OCI-LY1 (cell line): ENCODE data around the gene TRIP12.

Experiments used
- H2AFZ ChIP-seq: fragments of 200-600 bp; sonication (generic), shearing (Covaris generic); 2 replicates; pipeline ENCODE4 v1.6.0; 2014; ENCODE audit warnings: antibody characterized with exemption, mild to moderate bottlenecking, low read length
- H3F3A ChIP-seq: fragments of 200-600 bp; sonication (generic), shearing (Covaris generic); 2 replicates; pipeline ENCODE4 v1.6.0; 2014; ENCODE audit warnings: mild to moderate bottlenecking, antibody characterized with exemption, low read length, moderate library complexity; ENCODE audit not compliant: insufficient read depth
- H3K27ac ChIP-seq: fragments of 200-600 bp; sonication (generic); 2 replicates; pipeline ENCODE4 v1.5.1; 2014; ENCODE audit warnings: low read length, mixed run types, mild to moderate bottlenecking, low read depth; ENCODE audit not compliant: poor library complexity, severe bottlenecking
- H3K27me3 ChIP-seq: fragments of 200-600 bp; sonication (generic); 2 replicates; pipeline ENCODE4 v1.6.0; 2014; ENCODE audit warnings: antibody characterized with exemption, mild to moderate bottlenecking, low read length, moderate library complexity; ENCODE audit not compliant: insufficient read depth
- H3K36me3 ChIP-seq: fragments of 200-600 bp; sonication (generic); 2 replicates; pipeline ENCODE4 v1.6.1; 2014; ENCODE audit warnings: mild to moderate bottlenecking, antibody characterized with exemption, low read length, moderate library complexity, mixed read lengths; ENCODE audit not compliant: insufficient read depth
- H3K4me1 ChIP-seq: fragments of 200-600 bp; sonication (generic); 2 replicates; pipeline ENCODE4 v1.5.1; 2014; ENCODE audit warnings: mild to moderate bottlenecking, low read length, moderate library complexity; ENCODE audit not compliant: insufficient read depth, severe bottlenecking
- H3K4me2 ChIP-seq: fragments of 200-600 bp; sonication (generic), shearing (Covaris generic); 2 replicates; pipeline ENCODE4 v1.6.1; 2014; ENCODE audit warnings: low read length
- H3K4me3 ChIP-seq: fragments of 200-600 bp; sonication (generic); 2 replicates; pipeline ENCODE4 v1.5.1; 2014; ENCODE audit warnings: low read length, low read depth, mild to moderate bottlenecking, mixed read lengths; ENCODE audit not compliant: poor library complexity, severe bottlenecking
- H3K79me2 ChIP-seq: fragments of 200-600 bp; shearing (Covaris generic); 2 replicates; pipeline ENCODE4 v1.6.1; 2016; ENCODE audit warnings: mixed run types, low read length, mixed read lengths; ENCODE audit not compliant: insufficient read depth
- H3K9ac ChIP-seq: fragments of 200-600 bp; sonication (generic), shearing (Covaris generic); 2 replicates; pipeline ENCODE4 v1.6.1; 2014; ENCODE audit warnings: mild to moderate bottlenecking, low read length, mixed read lengths
- H3K9me2 ChIP-seq: fragments of 200-600 bp; sonication (generic), shearing (Covaris generic); 2 replicates; pipeline ENCODE4 v1.6.1; 2014; ENCODE audit warnings: low read depth, mild to moderate bottlenecking, low read length, mixed read lengths
- H3K9me3 ChIP-seq: fragments of 200-600 bp; shearing (Covaris generic); 2 replicates; pipeline ENCODE4 v1.6.1; 2014; ENCODE audit warnings: low read length, mixed read lengths
- H4K20me1 ChIP-seq: fragments of 200-600 bp; sonication (generic), shearing (Covaris generic); 2 replicates; pipeline ENCODE4 v1.6.0; 2016; ENCODE audit warnings: mild to moderate bottlenecking, low read length; ENCODE audit not compliant: insufficient read depth
- EZH2 ChIP-seq: fragments of 200-600 bp; sonication (generic), shearing (Covaris generic); IDR thresholded peaks from 2 replicates; pipeline ENCODE4 v1.8.0; 2017; ENCODE audit warnings: borderline replicate concordance, mixed run types, mild to moderate bottlenecking, antibody characterized with exemption, low read length, moderate library complexity, mixed read lengths
- TF ChIP-seq, protein P1 (sequence below): fragments of 200-600 bp; sonication (generic), shearing (Covaris generic); IDR thresholded peaks from 2 replicates; pipeline ENCODE4 v1.5.1; 2017; ENCODE audit warnings: mild to moderate bottlenecking, antibody characterized with exemption, low read length, moderate library complexity, mixed read lengths

TRIP12 gene

GRCh38 chr2:229738024-229738625, 183.7 kb downstream of the TRIP12 start:
- TF ChIP-seq EZH2 = no peak
- TF ChIP-seq, protein P1, sequence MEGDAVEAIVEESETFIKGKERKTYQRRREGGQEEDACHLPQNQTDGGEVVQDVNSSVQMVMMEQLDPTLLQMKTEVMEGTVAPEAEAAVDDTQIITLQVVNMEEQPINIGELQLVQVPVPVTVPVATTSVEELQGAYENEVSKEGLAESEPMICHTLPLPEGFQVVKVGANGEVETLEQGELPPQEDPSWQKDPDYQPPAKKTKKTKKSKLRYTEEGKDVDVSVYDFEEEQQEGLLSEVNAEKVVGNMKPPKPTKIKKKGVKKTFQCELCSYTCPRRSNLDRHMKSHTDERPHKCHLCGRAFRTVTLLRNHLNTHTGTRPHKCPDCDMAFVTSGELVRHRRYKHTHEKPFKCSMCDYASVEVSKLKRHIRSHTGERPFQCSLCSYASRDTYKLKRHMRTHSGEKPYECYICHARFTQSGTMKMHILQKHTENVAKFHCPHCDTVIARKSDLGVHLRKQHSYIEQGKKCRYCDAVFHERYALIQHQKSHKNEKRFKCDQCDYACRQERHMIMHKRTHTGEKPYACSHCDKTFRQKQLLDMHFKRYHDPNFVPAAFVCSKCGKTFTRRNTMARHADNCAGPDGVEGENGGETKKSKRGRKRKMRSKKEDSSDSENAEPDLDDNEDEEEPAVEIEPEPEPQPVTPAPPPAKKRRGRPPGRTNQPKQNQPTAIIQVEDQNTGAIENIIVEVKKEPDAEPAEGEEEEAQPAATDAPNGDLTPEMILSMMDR = no peak

GRCh38 chr2:229734410-229734809, 187.4 kb downstream of the TRIP12 start:
- TF ChIP-seq EZH2 = no peak
- TF ChIP-seq, protein P1 = no peak
- H3K79me2 ChIP-seq = no peaks in the 10 kb centered on the region
- H4K20me1 ChIP-seq = no peaks in the 10 kb centered on the region
- H3K36me3 ChIP-seq = no peaks in the 10 kb centered on the region
- no peak overlapping the region for H3K27ac ChIP-seq
- no peak overlapping the region for H3K4me2 ChIP-seq
- H3K4me3 ChIP-seq = no peak overlapping the region
- no peaks in the 10 kb centered on the region for H3F3A ChIP-seq
- H3K9me3 ChIP-seq = peaks cover 8% of the 10 kb centered on the region; the same call in 1 of the 2 replicates
- H3K9ac ChIP-seq = no peak overlapping the region
- no peaks in the 10 kb centered on the region for H3K27me3 ChIP-seq
- no peak overlapping the region for H2AFZ ChIP-seq
- H3K9me2 ChIP-seq = no peaks in the 10 kb centered on the region
- no peaks in the 10 kb centered on the region for H3K4me1 ChIP-seq

More at GRCh38 chr2:229738024-229738625, 183.7 kb downstream of the TRIP12 start:
- Histone ChIP-seq H3K9me2 (no peaks in the 10 kb centered on the region), H4K20me1 (no peaks in the 10 kb centered on the region), H3K9ac (no peak overlapping the region), H3K9me3 (peaks cover 8% of the 10 kb centered on the region; the same call in 1 of the 2 replicates), H3K36me3 (no peaks in the 10 kb centered on the region), H2AFZ (no peak overlapping the region), H3K27ac (no peak overlapping the region), H3F3A (no peaks in the 10 kb centered on the region), H3K4me3 (no peak overlapping the region), H3K27me3 (no peaks in the 10 kb centered on the region), H3K4me1 (no peaks in the 10 kb centered on the region), H3K79me2 (no peaks in the 10 kb centered on the region), H3K4me2 (no peak overlapping the region)

DNA sequence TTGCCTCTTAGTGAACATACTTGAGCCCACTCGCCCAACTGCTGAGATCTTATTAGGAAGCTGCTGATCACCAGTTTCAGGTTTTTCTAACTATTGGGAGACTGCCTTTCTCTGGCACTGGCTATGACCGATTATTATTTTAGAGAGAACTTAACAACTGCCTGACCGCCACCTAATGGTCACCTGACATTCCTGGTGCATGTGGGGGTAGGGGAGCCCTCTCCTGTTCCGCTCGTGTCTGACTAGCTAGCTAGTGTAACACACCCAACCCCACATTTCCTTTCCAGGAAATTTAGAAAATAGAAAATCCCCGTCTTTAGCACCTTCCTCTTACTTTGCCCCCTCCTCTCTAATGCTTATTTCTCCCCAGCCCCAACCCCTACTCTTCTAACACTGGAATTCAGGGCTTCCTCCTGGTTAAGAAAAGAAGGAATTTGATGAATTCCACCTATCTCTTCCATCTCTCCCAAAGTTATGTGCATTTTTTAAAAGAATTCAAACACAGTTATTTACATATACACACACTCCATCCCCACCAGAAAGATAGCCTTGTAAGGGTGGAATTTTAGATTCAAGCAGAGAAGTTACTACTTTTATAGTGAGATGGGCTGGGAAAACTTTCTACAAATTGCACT, 188.1 kb downstream of the TRIP12 start:
- Histone ChIP-seq H3K9me2 (no peaks in the 10 kb centered on the region), H3K36me3 (no peaks in the 10 kb centered on the region), H3F3A (no peaks in the 10 kb centered on the region), H2AFZ (no peak overlapping the region), H3K4me2 (no peak overlapping the region), H3K4me1 (no peaks in the 10 kb centered on the region), H3K9me3 (peaks cover 8% of the 10 kb centered on the region; the same call in 1 of the 2 replicates), H3K27ac (no peak overlapping the region), H3K79me2 (no peaks in the 10 kb centered on the region), H3K9ac (no peak overlapping the region), H3K27me3 (no peaks in the 10 kb centered on the region), H3K4me3 (no peak overlapping the region), H4K20me1 (no peaks in the 10 kb centered on the region)
- no peak for TF ChIP-seq EZH2
- TF ChIP-seq, protein P1 = no peak
